GM21717 (cell line): ENCODE data around the gene ATP2A3.
"Not testable (repeated sequence)": the region's sequence is repeated elsewhere in the genome, so short reads cannot be mapped to it uniquely, and the experiment has no call there.

ENCODE experiments used
- ATAC-seq: cut with Tn5 transposase; IDR thresholded peaks from one replicate; pipeline ENCODE4 v1.9.1; 2021; ENCODE audit warnings: mild to moderate bottlenecking, moderate library complexity; ENCODE audit not compliant: unreplicated experiment

The ATP2A3 gene

GRCh38 chr17:3956983-3957382 is 7.3 kb downstream of the ATP2A3 start:
- no peak for ATAC-seq

GRCh38 chr17:3956327-3956957 is 7.8 kb downstream of the ATP2A3 start:
- no peak for ATAC-seq

GRCh38 chr17:3955673-3955988 is 8.6 kb downstream of the ATP2A3 start:
- no peak for ATAC-seq

- ATAC-seq: no peak
These were observed 9.1 kb downstream of the ATP2A3 start for GRCh38 chr17:3954976-3955672.

- no peak for ATAC-seq
These were observed 10.2 kb downstream of the ATP2A3 start for GRCh38 chr17:3954086-3954485.

- no peak for ATAC-seq
These were observed 10.7 kb downstream of the ATP2A3 start for GRCh38 chr17:3953542-3953941.

- ATAC-seq: no peak
These were observed 12.1 kb downstream of the ATP2A3 start for GRCh38 chr17:3952186-3952585.

GRCh38 chr17:3951420-3951819 is 12.8 kb downstream of the ATP2A3 start:
- no peak for ATAC-seq

- no peak for ATAC-seq
These were observed 13.2 kb downstream of the ATP2A3 start for GRCh38 chr17:3951003-3951402.

GRCh38 chr17:3950584-3950983 is 13.7 kb downstream of the ATP2A3 start:
- ATAC-seq: no peak

GRCh38 chr17:3949418-3949817 is 14.8 kb downstream of the ATP2A3 start:
- no peak for ATAC-seq

- ATAC-seq: not testable (repeated sequence)
These were observed 15.7 kb downstream of the ATP2A3 start for GRCh38 chr17:3948551-3948950.

GRCh38 chr17:3947318-3947810 is 16.9 kb downstream of the ATP2A3 start:
- ATAC-seq: no peak

GRCh38 chr17:3946711-3947235 is 17.5 kb downstream of the ATP2A3 start:
- ATAC-seq: no peak

GRCh38 chr17:3944485-3945388 is 19.5 kb downstream of the ATP2A3 start:
- ATAC-seq: no peak

GRCh38 chr17:3943240-3943891 is 20.9 kb downstream of the ATP2A3 start:
- no peak for ATAC-seq

GRCh38 chr17:3940965-3941698 is 23.1 kb downstream of the ATP2A3 start:
- ATAC-seq: no peak

GRCh38 chr17:3937359-3937758 is 26.9 kb downstream of the ATP2A3 start:
- ATAC-seq: no peak

- no peak for ATAC-seq
These were observed 28.3 kb downstream of the ATP2A3 start for GRCh38 chr17:3935825-3936355.

- no peak for ATAC-seq
These were observed 29.1 kb downstream of the ATP2A3 start for GRCh38 chr17:3935140-3935542.
